ENCODE results near the gene GPER1.

GPER1 gene

GRCh38 chr7:1054438-1054837, 33.5 kb upstream of the GPER1 start:
- no peak for DNase-seq

DNA sequence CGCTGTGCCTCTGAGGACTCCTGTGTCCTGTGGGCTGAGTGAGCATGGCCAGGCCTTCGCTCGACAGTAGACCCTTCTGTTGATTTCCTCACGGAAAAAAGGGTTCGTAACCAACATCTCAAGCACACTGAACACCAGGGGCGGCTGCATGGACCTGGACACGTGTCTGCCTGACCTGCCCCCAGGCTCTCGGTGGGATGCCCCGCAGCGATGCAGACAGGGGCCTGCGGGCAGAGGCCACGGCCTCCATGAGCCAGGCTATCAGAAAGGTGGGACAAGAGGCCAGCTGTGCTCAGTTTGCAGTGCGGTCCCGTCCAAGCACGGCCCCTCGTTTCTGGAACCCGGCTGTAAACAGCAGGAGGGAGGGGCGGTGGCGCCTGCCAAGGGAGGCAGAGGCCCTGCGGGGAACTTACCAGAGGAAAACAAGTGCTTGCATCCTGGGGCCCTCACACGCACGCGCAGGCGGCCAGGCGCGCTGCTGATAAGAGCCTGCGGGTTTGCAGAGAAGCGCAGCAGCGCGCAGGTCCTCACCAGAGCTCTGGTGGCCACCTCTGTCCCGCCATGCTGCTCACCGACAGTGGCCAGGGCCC, 33.0 kb upstream of the GPER1 start:
- DNase-seq = no peak

DNA sequence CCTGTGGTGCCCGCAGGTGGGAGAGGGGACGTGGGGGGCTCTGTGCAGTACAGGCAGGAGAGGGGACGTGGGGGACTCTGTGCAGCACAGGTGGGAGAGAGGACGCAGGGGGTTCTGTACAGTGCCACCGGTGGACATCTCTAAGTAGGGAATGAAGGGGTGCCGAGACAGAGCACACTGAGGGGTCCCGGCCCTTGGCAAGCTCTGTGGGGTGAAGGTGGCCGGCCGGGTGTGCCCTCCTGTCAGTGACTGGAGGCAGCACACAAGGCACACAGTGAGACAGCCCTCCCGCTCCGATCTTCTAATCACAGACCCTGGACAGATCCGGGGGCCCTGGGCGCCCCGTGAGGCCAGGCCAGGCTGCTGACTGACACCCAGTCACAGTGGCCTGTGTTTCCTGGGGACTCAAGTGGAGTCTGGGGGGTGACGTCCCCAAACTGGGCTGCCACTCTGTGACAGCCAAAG, 32.4 kb upstream of the GPER1 start:
- no peak for DNase-seq

DNA sequence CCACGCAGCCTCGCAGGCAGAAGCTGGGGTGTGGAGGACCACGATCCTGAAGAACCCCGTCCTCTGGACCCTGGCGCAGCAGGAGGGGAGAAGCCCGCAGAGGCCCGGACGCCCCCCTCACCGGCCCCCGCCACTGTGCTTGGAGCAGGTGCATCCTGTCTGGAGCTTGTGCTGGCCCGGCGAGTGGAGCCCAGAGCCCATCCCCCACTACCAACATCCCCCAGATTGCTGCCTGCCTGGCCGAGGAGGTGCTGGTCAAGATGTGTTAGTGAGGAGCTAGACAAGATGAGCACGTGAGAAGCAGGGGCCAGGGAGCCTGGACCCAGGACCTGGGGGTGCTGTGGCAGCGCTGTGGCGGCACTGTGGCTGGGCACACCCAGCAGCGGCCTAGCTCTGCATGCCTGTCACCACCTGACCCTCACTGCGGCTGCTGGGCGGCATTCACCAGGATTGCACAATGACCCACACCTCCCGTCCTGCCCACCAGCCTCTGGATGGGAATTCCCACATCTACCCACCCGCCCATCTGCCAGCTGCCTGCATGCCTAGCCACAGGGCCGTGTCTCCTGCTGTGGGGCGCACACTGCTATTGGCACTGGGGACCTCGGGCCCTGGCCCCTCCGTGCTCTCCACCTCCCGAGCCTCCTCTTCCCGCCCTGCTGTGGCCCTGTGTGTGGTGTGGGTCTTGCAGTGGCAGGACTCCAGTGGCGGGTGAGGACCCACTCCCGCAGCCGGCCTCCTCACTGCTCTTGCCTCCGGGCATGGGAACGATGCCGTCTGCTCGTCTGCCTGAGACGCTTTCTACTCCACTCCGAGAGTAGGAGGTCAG, 31.7 kb upstream of the GPER1 start:
- peak; percentile 81 for DNase-seq

- DNase-seq = no peak
These were observed 31.0 kb upstream of the GPER1 start for GRCh38 chr7:1056785-1057410.

DNA sequence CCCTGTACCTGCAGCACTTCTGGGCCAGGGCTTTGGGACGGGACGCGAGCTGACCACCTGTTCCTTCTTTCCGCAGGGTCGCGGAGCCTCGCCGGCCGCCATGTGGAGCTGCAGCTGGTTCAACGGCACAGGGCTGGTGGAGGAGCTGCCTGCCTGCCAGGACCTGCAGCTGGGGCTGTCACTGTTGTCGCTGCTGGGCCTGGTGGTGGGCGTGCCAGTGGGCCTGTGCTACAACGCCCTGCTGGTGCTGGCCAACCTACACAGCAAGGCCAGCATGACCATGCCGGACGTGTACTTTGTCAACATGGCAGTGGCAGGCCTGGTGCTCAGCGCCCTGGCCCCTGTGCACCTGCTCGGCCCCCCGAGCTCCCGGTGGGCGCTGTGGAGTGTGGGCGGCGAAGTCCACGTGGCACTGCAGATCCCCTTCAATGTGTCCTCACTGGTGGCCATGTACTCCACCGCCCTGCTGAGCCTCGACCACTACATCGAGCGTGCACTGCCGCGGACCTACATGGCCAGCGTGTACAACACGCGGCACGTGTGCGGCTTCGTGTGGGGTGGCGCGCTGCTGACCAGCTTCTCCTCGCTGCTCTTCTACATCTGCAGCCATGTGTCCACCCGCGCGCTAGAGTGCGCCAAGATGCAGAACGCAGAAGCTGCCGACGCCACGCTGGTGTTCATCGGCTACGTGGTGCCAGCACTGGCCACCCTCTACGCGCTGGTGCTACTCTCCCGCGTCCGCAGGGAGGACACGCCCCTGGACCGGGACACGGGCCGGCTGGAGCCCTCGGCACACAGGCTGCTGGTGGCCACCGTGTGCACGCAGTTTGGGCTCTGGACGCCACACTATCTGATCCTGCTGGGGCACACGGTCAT, 30.3 kb upstream of the GPER1 start:
- DNase-seq = no peak

GRCh38 chr7:1058311-1058710, 29.6 kb upstream of the GPER1 start:
- DNase-seq = no peak

DNA sequence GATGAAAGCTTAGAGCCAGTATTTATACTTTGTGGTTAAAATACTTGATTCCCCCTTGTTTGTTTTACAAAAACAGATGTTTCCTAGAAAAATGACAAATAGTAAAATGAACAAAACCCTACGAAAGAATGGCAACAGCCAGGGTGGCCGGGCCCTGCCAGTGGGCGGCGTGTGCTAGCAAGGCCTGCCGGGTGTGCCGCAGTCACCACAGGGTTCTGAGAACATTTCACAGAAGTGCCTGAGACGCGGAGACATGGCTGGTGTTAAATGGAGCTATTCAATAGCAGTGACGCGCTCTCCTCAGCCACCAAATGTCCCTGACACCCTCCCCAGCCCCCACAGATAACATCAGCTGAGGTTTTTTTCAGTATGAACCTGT, 29.1 kb upstream of the GPER1 start:
- DNase-seq = no peak

DNA sequence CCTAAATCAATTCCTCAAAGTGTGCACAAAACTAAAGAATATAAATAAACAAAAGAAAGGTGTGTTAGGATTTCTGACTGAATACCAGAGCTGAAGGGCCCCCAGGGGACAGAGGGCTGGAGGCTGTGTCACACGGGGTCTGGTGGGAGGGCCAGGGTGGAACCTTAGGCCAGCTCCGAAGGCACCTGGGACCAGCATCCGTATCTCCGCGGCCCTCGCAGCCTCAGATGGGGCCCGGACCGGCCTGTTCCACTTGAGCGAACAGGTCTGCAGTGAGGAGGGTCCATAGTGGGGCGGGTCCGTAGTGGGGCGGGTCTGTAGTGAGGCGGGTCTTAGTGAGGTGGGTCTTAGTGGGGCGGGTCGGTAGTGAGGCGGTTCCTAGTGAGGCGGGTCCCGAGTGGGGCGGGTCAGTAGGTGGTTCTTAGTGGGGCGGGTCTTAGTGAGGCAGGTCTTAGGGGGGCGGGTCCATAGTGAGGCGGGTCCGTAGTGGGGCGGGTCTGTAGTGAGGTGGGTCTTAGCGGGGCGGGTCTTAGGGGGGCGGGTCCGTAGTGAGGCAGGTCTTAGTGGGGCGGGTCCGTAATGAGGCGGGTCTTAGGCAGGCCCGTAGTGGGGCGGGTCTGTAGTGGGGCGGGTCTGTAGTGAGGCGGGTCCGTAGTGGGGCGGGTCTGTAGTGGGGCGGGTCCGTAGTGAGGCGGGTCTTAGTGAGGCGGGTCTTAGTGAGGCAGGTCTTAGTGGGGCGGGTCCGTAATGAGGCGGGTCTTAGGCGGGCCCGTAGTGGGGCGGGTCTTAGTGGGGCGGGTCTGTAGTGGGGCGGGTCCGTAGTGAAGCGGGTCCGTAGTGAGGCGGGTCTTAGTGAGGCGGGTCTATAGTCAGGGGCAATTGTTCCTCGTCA, 28.5 kb upstream of the GPER1 start:
- no peak for DNase-seq

- no peak for DNase-seq
These were observed 27.4 kb upstream of the GPER1 start for GRCh38 chr7:1060315-1061072.

- no peak for DNase-seq
These were observed 26.7 kb upstream of the GPER1 start for GRCh38 chr7:1061180-1061579.

GRCh38 chr7:1062296-1063294, 25.3 kb upstream of the GPER1 start:
- no peak for DNase-seq

DNA sequence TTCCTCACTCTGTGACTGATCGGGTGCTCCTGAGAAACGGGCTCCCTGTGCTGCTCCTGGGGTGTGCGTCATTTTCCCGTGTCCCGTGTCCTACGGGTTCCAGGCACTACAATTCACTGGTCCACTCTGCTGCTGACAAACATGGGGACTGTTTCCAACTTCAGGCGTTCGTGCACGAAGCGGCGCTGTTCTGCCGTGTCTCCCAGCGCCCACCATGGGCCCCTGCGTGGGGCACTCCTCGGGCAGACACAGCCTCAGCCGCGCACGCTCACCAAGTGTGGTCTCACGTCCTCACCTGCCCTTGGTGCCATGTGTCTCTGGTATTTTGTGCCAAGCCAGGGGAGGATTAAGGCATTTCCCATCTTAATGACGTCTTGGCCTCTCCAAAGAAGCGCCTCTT, 24.6 kb upstream of the GPER1 start:
- DNase-seq = no peak

GRCh38 chr7:1064581-1064980, 23.3 kb upstream of the GPER1 start:
- DNase-seq = no peak

- no peak for DNase-seq
These were observed 22.7 kb upstream of the GPER1 start for GRCh38 chr7:1065263-1065584.

DNA sequence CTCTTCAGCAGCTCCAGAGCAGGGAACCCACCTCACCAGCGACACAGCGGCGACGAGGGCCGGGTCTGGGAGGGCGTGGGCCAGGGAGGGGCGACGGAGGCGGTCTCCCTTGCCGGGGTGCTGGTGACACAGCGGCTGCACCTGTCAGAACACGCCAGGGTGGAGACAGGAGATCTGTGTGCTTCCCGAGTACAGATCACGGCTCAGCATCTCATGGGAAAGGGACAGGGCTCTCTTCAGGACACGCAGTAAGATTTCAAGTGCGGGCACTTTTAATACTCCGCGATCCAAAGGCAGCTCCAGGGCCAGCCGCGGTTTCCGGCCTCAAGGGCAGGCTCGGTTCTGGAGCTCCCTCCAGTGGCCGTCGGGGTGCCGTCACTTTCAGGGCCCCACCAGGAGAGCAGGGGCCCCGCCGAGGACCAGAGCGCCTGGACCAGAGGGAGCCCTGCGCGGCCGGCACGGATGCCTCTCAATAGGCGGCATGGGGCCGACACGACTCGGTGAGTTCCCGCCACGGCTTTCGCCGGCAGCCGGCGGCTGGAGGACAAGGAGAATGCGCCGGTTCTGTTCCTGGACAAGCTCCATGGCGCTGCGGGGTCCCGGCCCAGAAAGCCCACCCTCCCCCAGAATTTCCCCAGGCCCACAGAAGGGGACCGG, 22.2 kb upstream of the GPER1 start:
- peak; percentile 56 for DNase-seq

- DNase-seq = no peak
These were observed 21.7 kb upstream of the GPER1 start for GRCh38 chr7:1066242-1066588.

- DNase-seq = no peak
These were observed 19.9 kb upstream of the GPER1 start for GRCh38 chr7:1068013-1068412.

DNA sequence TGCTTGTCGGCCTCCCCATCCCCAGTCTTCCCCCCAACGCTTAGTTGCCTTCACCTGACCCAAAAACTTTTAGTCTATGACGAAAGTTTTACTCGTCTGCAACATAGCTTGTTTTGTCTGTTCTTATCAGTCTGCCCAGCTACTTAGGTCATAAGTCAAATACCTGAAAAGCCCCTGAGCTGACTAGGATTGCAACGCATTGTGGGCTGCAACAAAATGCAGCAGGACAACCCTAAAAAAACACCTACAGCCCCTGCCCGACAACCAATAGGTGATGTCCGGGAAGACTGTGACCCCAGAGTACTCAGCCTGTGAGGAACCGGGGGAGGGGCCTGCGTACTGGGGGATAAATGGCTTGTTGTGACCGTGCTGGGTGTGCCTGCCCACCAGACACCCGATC, 19.3 kb upstream of the GPER1 start:
- no peak for DNase-seq

GRCh38 chr7:1070544-1071011, 17.3 kb upstream of the GPER1 start:
- DNase-seq = no peak

Data from NCI-H226 (cell line).